NCI-H69 (cell line): ENCODE data around the gene NCK2.
A peak's percentile ranks its signal among the peaks of the same experiment; 100 is the strongest.
"Not testable (repeated sequence)": the region's sequence is repeated elsewhere in the genome, so short reads cannot be mapped to it uniquely, and the experiment has no call there.

Experiments
- DNase-seq: peaks from one replicate; lab custom pipeline; 2025; lab: John Stamatoyannopoulos, UW

Gene NCK2

GRCh38 chr2:105893011-105893995, 148.6 kb downstream of the NCK2 start:
- no peak for DNase-seq

GRCh38 chr2:105894327-105894944, 149.7 kb downstream of the NCK2 start:
- DNase-seq: no peak

GRCh38 chr2:105895990-105896764, 151.5 kb downstream of the NCK2 start:
- no peak for DNase-seq

GRCh38 chr2:105896765-105897163, 152.1 kb downstream of the NCK2 start:
- DNase-seq: no peak

GRCh38 chr2:105897694-105898093, 153.0 kb downstream of the NCK2 start:
- DNase-seq: not testable (repeated sequence)

- no peak for DNase-seq
Measured at GRCh38 chr2:105903051-105903674, 158.5 kb downstream of the NCK2 start.

GRCh38 chr2:105904938-105905337, 160.2 kb downstream of the NCK2 start:
- no peak for DNase-seq

GRCh38 chr2:105906481-105906880, 161.8 kb downstream of the NCK2 start:
- DNase-seq: no peak

- DNase-seq: no peak
Measured at GRCh38 chr2:105907184-105907583, 162.5 kb downstream of the NCK2 start.

GRCh38 chr2:105909215-105909614, 164.5 kb downstream of the NCK2 start:
- DNase-seq: no peak

- DNase-seq: no peak
Measured at GRCh38 chr2:105910497-105911238, 166.0 kb downstream of the NCK2 start.

- DNase-seq: no peak
Measured at GRCh38 chr2:105911425-105911824, 166.7 kb downstream of the NCK2 start.

- no peak for DNase-seq
Measured at GRCh38 chr2:105912081-105912480, 167.4 kb downstream of the NCK2 start.

- DNase-seq: no peak
Measured at GRCh38 chr2:105915005-105915558, 170.4 kb downstream of the NCK2 start.

- no peak for DNase-seq
Measured at GRCh38 chr2:105917226-105917625, 172.5 kb downstream of the NCK2 start.

GRCh38 chr2:105917688-105918087, 173.0 kb downstream of the NCK2 start:
- DNase-seq: no peak

GRCh38 chr2:105919191-105919811, 174.6 kb downstream of the NCK2 start:
- no peak for DNase-seq

GRCh38 chr2:105919826-105920225, 175.1 kb downstream of the NCK2 start:
- peak; percentile 11 for DNase-seq

GRCh38 chr2:105924271-105924670, 179.6 kb downstream of the NCK2 start:
- no peak for DNase-seq

- no peak for DNase-seq
Measured at GRCh38 chr2:105924932-105925331, 180.2 kb downstream of the NCK2 start.
